ENCODE measurements around the gene TNC. TPM values are rescaled to one million over a fixed set of nuclear protein-coding genes. Genes with fewer than 3 reads are reported as not detected.

The TNC gene
- total RNA-seq, 2 experiments from 2014 or later, result 1.5 to 2.0 TPM

DNA sequence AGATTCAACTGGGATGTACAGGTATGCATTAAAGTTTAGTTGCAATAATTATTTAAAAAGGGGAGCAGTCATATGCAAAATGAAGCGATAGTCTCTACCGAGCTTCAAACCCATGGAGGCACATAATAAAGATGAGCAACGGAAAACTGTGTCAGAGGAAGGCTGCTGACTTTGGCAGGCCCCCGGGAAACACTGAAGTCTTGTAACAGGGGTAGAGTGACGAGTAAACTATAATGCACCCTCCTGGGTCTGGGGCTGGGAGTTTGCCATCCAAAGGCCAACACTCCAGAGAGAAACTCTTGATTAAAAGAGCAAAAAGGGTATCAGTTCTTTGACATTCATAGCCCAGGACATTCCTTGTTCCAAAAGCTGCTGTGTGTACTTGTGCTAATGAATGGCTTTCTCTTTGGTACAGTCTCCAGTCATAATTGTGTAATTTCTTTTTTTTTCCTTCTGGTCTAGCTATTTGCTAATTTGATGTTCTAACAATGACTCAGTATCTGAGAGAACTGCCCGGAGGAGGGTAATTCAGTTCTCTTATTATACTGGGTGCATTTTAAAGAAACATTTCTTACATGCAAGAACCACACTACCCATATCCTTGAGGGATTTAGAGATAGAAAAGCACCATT lies 59.2 kb downstream of the TNC start:
- ChIA-PET CTCF (interaction anchor here (0.5 kb wide), 1 partner anchor 20 kb away, joined by 3 read pairs; no protein-coding TSS in a partner anchor), POLR2A (no interaction called here)

DNA sequence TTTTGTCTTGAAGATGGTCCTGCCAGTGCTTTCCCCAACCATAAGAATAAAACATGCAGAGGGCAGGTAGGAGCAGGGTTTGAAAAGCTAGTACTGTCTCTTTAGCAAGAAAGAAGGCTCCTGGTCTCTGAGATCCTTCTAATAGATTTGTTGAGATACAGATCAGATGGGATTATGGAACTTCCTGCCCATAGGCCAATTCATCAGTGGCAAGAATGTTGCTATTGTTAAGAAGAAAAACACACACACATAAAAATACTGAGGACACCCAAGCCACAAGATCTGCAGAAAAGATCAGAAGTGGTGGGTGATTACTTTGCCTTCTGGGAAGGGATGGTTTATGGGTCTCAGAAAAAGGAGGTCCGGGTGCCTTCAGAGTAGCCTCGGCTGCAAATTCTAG lies 59.8 kb downstream of the TNC start:
- POLR2A ChIA-PET, result no interaction called here
- CTCF ChIA-PET, result interaction anchor here (0.5 kb wide), 1 partner anchor 21 kb away, joined by 3 read pairs; no protein-coding TSS in a partner anchor

DNA sequence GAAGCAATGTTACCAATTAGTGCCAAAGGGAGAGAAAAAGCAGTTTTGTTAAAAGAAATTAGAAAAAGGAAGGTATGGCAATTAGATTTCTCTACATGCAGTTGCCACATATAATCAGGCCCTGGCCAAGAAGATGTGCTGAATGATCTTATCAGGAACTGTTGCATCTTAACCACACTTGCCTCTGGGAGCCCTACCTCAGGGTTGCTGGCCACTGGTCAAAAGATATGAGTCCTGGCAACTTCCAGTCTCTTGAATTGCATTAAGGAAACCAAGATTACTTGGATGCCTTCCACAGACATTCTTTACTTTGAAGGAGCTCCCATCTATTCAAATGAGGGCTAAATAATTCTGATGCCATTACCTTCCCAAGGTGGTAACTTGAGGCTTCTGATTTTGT lies 60.4 kb downstream of the TNC start:
- ChIA-PET CTCF (no interaction called here), POLR2A (no interaction called here)

DNA sequence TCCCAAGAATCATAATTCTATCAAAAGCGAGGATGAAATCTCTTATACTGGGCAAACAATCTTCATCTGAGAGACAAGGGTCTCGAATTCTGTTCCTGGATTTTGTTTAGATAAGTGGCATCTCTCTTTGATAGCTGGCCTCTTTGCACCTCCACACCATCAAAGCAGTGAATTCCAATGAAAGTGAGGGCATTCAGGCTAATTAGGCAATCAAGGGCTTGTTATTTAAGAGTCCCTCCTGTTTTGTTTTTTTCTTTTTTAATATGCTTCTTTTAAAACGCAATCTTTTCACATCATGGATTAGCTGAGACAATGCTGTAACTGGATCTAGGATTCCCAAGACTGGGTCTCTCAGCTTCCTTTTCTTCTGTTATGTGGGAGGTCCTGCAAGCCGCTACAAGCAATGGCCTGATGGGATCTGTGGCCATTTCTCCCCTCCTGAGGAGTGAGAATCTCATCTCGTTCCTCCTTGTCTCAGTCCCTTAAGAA lies 67.9 kb downstream of the TNC start:
- ChIA-PET CTCF (no interaction called here), POLR2A (no interaction called here)

DNA sequence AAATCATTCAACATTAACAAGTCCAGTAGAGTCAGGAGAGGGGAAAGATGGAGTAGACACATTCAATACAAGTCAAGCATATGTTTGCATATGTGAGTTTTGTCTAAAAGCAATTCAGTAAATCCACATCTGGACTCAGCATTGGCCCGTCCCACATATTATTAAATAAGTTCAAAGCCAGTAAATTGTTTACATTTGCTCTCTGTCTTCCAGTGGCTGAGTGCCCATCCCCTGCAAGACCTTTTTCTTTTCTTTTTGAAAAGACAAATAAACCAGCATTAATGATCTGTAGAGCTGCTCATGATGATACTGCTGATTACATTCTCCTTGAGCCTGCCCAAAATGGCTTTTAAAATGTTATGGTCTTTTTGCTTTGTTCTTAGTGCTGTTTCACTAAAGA lies 71.1 kb downstream of the TNC start:
- POLR2A ChIA-PET, result no interaction called here
- CTCF ChIA-PET, result no interaction called here

DNA sequence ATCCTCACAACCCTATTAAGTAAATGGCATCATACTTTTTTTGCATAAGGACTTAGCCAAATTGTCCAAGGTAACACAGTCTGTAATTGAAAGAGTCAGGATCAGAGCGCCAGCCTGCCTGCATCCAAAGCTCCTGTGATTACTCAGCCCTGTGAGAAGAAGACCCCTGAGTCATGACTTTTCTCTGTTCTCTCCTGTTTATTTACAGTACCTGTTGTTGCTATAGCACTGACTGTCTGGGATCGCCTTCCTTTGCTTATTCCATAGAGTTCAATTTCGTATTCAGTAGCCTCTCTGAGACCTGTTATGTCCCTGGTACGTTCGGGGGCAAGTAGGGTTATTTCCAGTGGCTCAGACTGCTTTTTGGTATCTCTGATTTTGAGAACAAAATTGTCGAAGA lies 71.8 kb downstream of the TNC start:
- ChIA-PET CTCF (no interaction called here), POLR2A (no interaction called here)

DNA sequence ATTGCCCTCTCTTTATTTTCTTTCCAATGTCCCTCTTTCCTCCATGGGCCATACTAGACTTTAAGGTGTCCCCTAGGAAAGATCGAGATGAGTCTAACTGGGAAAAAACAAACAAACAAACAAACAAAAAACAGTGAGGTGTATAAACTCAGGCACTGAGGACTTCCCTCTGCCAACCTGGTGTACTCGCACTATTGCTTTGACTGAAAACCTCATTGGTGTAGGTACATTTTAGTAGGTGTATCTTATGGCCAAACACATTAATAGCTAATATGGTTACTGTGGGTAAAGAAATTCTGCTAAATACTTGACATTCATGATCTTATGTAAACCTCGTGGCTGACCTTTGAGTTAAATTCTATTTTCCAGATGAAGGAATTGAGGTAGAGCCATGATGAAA lies 74.3 kb downstream of the TNC start:
- ChIA-PET POLR2A (no interaction called here), CTCF (no interaction called here)

DNA sequence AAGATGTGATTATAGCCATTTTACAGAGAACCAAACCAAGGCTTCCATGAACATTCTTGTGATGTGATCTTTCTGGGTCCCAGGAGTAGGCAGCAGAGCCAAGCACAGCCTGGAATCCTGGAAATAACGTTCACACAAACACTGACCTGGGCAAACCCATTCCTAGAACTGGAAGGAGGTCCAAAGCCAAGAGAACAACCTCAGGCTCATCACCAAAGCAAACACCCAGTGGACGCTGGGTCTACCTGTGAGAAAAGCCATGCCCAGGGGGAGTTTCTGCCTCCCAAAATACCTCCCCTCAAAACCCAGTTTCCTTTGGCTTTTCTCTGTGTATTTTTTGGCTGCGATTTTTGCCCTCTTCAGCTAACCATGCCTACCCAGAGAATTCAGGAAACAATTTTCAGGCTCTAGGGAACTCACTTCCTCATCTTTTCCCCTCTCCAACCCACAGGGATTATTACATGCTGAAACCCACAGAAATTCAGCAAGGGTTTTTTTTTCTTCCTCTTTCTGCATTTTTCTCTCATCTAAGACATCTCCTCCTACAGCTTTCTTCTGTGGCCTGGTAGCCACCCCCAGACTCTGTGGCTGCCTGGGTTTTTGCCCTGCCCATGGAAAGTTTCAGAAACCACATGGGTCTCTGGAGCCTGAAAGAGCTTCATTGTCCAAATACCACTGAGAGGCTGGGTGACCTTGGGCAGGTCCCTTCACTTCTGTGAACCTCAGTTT lies 75.0 kb downstream of the TNC start:
- POLR2A ChIA-PET, result interaction anchor here (0.6 kb wide), 1 partner anchor 38 kb away, joined by 8 read pairs; no protein-coding TSS in a partner anchor
- CTCF ChIA-PET, result no interaction called here

DNA sequence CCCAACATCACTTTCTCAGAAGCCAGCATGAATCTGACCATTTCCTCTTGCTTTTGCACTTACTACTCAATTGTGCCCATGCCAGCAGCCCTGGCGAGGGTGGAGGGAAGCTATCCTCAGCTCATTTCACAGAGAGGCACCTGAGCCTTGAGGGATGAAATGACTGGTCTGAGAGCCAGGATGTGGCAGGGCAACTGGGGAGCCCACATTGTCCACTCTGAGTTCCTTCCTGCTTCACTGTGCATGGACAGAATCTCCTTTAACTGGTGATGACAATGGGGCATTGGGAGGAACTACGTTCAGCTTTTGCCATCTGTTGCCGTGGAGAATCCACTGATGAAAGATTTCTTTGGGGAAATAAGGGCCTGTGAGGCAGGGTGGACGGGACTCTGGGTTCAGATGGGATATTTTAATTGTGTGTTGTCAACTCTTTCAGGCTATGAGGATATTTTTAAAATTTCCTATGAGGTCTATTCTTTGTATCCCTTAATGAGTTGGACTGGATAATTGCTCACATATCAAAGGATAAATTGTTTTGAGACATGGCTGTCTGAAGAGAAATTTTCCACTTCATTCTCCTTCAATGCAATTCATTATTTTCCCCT lies 78.3 kb downstream of the TNC start:
- ChIA-PET CTCF (interaction anchor here (1.2 kb wide), 1 partner anchor 359 kb away, joined by 4 read pairs; no protein-coding TSS in a partner anchor), POLR2A (no interaction called here)

DNA sequence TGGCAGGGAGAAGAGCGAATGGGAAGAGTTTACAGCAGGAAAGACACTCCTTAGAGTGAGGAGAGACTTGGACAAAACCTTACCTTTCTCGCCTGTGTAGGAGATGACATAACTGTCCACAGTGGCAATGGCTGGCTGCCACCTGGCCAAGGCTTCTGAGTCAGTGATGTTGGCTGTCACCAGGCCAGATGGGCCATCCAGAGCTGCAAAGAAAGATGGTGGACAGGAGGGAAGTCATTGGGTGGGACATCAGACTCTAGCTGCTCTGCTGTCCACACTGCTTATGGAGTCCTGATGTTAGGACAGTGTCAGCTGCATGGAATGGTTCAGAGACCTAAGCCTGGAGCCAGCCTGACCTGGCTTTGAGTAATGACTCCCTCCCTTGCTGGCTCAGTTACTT lies 79.8 kb downstream of the TNC start:
- ChIA-PET POLR2A (no interaction called here), CTCF (no interaction called here)

DNA sequence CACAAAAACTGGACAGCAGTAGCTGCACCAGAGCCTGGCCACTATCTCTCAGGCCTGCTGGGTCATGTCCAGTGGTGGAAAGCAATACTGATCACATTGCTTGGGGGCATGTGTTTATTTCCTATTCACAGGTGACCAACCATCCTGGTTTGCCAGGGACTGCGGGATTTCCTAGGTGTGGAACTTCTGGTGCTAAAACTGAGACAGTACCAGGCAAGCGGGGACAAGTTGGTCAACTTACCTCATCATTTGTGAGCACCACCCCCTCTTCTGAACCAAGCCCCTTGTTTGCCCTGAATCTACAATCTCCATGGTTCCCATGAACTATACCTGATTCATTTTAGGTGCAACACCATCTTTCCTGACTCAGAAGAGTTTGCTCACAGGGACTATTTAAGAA lies 81.3 kb downstream of the TNC start:
- ChIA-PET POLR2A (no interaction called here), CTCF (no interaction called here)

DNA sequence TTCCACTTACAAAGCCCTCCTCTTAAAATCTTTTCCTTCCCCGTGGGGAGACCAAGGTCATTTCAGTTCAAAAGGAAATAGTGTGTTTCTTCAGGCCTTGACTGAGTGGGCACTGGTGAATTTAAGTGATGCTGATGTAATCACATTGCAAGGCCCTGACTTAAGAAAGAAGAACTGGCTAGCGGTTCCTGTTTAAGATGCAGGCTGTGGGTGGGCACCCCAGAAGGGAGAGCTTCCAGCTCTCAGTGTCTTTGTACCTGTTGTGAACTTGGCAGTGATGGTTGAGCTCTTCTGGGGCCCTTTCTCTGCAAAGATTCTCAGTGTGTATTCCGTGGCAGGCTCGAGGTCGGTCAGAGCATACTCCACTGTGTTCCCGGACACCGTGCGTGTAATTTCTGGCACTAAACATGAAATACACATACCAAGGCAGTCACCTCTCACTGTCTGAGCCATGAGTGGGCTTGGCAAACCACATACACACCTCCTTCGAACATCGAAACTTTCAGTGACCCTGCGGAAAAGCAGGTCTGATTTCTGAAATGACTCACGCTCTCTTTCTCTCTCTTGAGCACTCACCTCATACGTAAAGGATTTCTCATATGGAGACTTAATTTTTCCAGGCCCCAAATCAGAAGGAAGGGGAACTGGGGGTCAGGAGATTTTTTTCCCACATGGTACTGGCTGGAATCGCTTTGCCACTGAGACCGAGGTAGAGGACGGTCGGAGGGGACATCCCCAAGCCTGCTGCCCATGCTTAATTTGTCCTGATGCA lies 81.9 kb downstream of the TNC start:
- POLR2A ChIA-PET, result no interaction called here
- CTCF ChIA-PET, result no interaction called here

DNA sequence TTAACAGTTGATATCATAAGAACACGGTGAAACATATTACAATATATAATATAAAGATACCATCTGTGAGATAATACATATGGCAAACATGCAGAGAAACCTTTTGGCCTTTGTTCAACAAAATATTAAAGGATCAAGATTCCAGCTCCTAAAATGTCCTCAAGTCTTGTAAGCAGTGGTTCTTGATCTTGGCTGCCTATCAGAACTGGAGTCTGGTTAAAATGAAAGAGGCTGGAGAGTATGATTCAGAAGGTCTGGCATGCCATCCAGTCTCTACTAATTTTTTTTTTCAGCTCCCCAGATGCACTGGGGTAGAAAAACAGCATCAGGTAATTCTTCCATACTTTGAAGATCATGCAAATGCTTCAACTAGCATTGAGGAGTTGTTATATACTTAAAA lies 83.2 kb downstream of the TNC start:
- ChIA-PET POLR2A (no interaction called here), CTCF (no interaction called here)

DNA sequence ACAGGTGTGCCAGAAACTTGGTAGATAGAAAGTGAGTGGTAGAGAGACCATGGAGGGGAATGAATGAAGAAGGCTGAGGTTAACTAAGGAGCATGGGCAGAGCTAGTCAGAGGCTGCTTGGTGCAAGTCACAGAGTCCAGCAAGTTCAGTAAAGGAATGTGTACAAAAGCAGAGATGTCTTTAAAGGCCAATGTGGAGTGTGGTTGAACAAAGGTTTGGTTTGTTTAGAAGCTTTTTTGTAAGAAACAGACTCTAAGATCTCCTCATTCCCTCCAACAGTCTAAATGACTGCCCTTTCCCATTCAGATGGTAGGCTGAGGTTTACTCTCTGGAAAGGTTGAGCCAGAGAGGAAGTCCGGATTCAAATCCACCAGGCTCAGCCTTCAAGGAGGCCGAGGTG lies 84.2 kb downstream of the TNC start:
- CTCF ChIA-PET, result no interaction called here
- POLR2A ChIA-PET, result no interaction called here

DNA sequence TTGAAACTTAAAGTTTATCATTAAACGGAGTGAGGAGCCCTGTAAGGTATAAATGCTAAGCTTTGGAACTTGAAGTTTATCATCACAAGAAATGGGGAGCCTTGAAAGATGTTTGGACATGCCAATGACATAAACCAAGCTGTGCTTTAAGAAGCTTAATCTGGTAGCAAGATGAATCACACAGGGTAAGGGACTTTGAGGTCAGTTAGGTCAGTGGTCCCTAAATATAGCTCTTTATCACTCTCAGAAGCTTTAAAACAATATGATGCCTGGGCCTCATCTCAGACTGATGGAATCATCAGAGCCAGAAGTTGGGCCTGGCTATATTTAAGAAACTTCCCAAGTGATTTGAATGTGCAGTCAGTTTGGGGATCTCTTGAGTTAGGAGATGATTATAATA lies 85.7 kb downstream of the TNC start:
- POLR2A ChIA-PET, result no interaction called here
- CTCF ChIA-PET, result no interaction called here

DNA sequence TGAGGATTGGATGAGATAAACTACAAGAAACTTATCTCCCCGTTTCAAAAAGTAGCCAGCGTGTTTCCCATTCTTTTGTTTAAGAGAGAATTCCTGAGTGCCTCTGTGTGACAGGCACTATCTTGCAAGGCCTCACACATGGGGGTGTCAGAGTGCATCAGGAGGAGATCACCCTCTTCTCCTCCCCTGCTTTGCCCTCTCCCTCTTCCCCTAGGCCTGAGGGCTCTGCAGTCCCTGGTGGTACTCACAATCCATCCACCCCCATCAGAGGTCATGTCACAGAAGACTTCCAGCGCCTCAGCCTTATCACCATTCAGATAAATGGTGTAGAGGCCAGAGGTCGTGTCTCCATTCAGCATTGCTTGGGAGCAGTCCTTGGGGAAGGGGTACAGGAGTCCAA lies 88.0 kb downstream of the TNC start:
- CTCF ChIA-PET, result interaction anchor here (0.6 kb wide), 1 partner anchor 16 kb away, joined by 3 read pairs; no protein-coding TSS in a partner anchor
- POLR2A ChIA-PET, result no interaction called here

DNA sequence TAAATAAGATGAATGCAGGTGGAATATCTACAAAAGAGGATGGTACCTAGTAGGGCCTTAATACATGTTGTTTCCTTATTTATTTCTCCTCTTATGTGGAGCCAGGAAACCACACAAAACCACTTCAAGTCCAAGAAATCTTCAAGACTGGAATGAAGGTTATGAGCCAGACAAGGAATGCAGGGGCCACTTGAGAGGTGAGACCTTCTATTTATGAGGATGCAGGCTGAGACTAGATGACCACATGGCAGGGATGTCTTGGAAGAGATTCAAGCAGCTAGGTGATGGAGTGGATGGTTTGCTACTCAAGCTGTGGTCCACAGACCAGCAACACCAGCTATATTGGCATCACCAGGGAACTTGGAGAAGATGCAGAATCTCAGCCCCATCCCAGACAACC lies 92.2 kb downstream of the TNC start:
- ChIA-PET CTCF (no interaction called here), POLR2A (no interaction called here)

DNA sequence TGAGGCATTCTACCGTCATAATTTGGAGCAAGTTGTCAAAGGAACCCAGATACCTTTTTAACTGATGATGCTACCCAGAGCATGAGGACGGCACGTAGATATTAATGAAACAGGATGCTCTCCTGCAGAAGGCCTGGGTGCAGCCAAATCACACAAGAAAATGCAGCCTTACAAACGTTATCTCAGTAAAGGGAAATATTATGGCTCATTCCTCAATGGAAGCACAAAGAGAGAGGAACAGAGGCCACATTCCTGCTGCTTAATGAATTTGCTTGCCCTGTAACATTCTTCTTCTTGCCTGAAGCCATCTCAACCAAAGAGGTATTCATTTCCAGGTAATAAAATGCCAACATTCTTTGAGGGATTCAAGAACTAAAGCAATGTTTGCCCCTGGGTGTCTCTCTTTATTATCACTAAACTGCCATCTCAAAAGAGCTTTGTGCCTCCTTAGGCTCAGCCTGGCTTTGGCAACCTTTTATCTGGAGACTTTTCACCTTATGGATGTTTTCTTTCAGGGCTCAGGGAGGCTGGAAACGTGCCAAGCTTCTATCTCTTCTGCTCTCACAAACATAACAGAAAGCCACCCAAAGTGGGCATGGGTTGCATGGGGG lies 92.9 kb downstream of the TNC start:
- POLR2A ChIA-PET, result no interaction called here
- CTCF ChIA-PET, result no interaction called here

DNA sequence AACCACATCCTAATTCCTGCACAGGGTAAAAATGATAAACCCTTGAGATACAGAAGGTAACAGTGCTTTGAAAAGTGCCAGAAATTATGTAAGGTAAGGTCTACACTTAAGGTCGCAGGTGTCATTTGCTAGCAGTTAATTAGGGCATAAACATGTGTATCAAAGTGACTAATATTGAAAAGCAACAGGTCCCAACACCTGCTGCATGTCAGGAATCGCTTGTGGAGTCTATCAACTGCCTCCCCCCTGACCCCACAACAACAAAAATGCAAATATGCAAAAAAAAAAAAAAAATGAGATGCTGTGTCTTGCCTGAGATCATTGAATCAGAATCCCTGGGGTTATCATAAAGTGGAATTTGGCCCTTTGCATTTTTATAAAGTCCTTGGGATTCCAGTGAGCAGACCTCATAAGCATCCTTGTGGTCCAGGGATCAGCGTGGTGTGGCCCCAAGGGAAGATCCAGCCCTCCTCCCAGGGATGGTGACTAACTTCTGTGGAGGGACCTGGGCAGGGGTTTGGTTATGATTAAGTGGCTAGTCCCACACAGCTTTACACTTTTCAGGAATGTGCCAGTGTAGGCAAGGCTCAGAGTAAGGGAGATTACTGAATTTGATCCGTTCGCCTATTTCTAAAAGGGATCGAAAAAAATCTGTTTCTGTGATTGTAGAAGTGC lies 95.1 kb downstream of the TNC start:
- POLR2A ChIA-PET, result no interaction called here
- CTCF ChIA-PET, result interaction anchor here (1.2 kb wide), 1 partner anchor 8 kb away, joined by 3 read pairs; no protein-coding TSS in a partner anchor
